GM12878 (cell line): ENCODE data around the gene MYO3A. TPM values are rescaled to one million over a fixed set of nuclear protein-coding genes. Genes with fewer than 3 reads are reported as not detected.

Experiments
- ATAC-seq: fragments of 200-7000 bp; cut with Tn5 transposase; 3 replicates; pipeline ENCODE4 v1.9.1; 2020; ENCODE audit warnings: mild to moderate bottlenecking, moderate library complexity
- Bru-seq: library from RNA; stranded (reverse); fragments of 400-500 nt; gene quantifications from one replicate; lab custom pipeline; 2021; lab: Mats Ljungman, UMichigan
- BruChase-seq, 2 experiments: library from RNA; stranded (reverse); fragments of 400-500 nt; gene quantifications; one replicate each; lab custom pipeline; 2021; lab: Mats Ljungman, UMichigan
- BruUV-seq: library from RNA; stranded (reverse); fragments of 400-500 nt; replicated peaks from 2 replicates; lab custom pipeline; 2021; lab: Mats Ljungman, UMichigan
- CTCF ChIA-PET: fragments of 300-600 bp; sonication (Branson Sonifier 250); formaldehyde crosslinking; extraction: SDS; loops from one replicate; lab custom pipeline; 2021; ENCODE audit warnings: inconsistent platforms; lab: Yijun Ruan, JAX
- POLR2A ChIA-PET: fragments of 350-600 bp; formaldehyde crosslinking; extraction: SDS; loops from one replicate; lab custom pipeline; 2021; ENCODE audit warnings: inconsistent platforms; lab: Charles Lee
- RAD21 ChIA-PET: fragments of 300-600 bp; sonication (Branson Sonifier 250); formaldehyde crosslinking; loops from one replicate; lab custom pipeline; 2023; ENCODE audit warnings: antibody characterized with exemption; ENCODE audit not compliant: unreplicated experiment; lab: Charles Lee
- SMC1A ChIA-PET: fragments of 300-600 bp; sonication (Branson Sonifier 250); formaldehyde crosslinking; loops from one replicate; lab custom pipeline; 2023; ENCODE audit not compliant: unreplicated experiment, uncharacterized antibody; lab: Charles Lee
- DNase-seq: peaks from one replicate; pipeline ENCODE4 v3.0.0-alpha.2; 2011; ENCODE audit warnings: low read depth, low spot score
- FAIRE-seq: peaks from 3 replicates; lab custom pipeline; 2011; peaks lifted over from hg19 to GRCh38; lab: Jason Lieb, UNC
- H2AFZ ChIP-seq: 2 replicates; pipeline ENCODE4 v1.6.0; 2011; ENCODE audit warnings: low read depth, low read length, control low read depth; ENCODE audit not compliant: control insufficient read depth
- H3K27ac ChIP-seq: 2 replicates; pipeline ENCODE4 v1.5.1; 2011; ENCODE audit warnings: control low read depth; ENCODE audit not compliant: control insufficient read depth, insufficient read depth
- H3K27me3 ChIP-seq, 2 experiments: replicated peaks in 1 of 2; 2 replicates each; pipeline versions ENCODE4 v1.6.0 to v1.6.1; 2011; ENCODE audit warnings: low read length in 1 of 2; ENCODE audit not compliant: control insufficient read depth in 2 of 2, insufficient read depth in 2 of 2
- H3K36me3 ChIP-seq, 2 experiments: 2 replicates each; pipeline ENCODE4 v1.5.1; 2011; ENCODE audit warnings: low read length in 1 of 2; ENCODE audit not compliant: control insufficient read depth in 2 of 2, insufficient read depth in 2 of 2
- H3K4me1 ChIP-seq: 2 replicates; pipeline ENCODE4 v1.6.1; 2011; ENCODE audit warnings: mild to moderate bottlenecking, low read length, moderate library complexity, mixed read lengths; ENCODE audit not compliant: control insufficient read depth, insufficient read depth
- H3K4me2 ChIP-seq: 2 replicates; pipeline ENCODE4 v1.6.0; 2011; ENCODE audit warnings: control low read depth; ENCODE audit not compliant: control insufficient read depth, insufficient read depth
- H3K4me3 ChIP-seq: fragments of 200-600 bp; sonication (generic); 2 replicates; pipeline ENCODE4 v1.5.1; 2016
- H3K79me2 ChIP-seq: 2 replicates; pipeline ENCODE4 v1.6.0; 2011; ENCODE audit warnings: low read length; ENCODE audit not compliant: control insufficient read depth, insufficient read depth
- H3K9ac ChIP-seq: 2 replicates; pipeline ENCODE4 v1.8.0; 2011; ENCODE audit warnings: low read length, control low read depth, mixed read lengths; ENCODE audit not compliant: control insufficient read depth, insufficient read depth
- H3K9me3 ChIP-seq: replicated peaks from 3 replicates; pipeline ENCODE4 v1.5.1; 2011; ENCODE audit warnings: mild to moderate bottlenecking, low read length; ENCODE audit not compliant: control insufficient read depth, insufficient read depth
- H4K20me1 ChIP-seq: 2 replicates; pipeline ENCODE4 v1.6.0; 2011; ENCODE audit not compliant: control insufficient read depth, insufficient read depth
- CREB1 ChIP-seq: IDR thresholded peaks from 2 replicates; pipeline ENCODE4 v1.6.1; 2012; ENCODE audit warnings: low read depth, mild to moderate bottlenecking, inconsistent platforms
- SUZ12 ChIP-seq: fragments of 200-600 bp; sonication (generic); IDR thresholded peaks from one replicate; pipeline ENCODE4 v1.6.1; 2018; ENCODE audit warnings: antibody characterized with exemption, mild to moderate bottlenecking; ENCODE audit not compliant: unreplicated experiment
- WGBS: methylation state at CpG from one replicate; pipeline ENCODE4 v1.1.6; 2016; ENCODE audit warnings: low lambda C conversion rate; ENCODE audit not compliant: insufficient replicate concordance, insufficient coverage; ENCODE audit errors: missing lambda C conversion rate; 5-methylcytosine and 5-hydroxymethylcytosine counted together
- in situ Hi-C: fragments of 300-500 bp; cut with MboI; formaldehyde crosslinking; loops from 9 replicates; pipeline ENCODE4 v1.14.3; 2018; ENCODE audit warnings: mixed read lengths
- intact Hi-C: fragments of 100-400 bp; cut with micrococcal nuclease; formaldehyde crosslinking; loops from one replicate; pipeline ENCODE4 v1.14.2; 2022; ENCODE audit not compliant: unreplicated experiment
- long read RNA-seq, 2 experiments: library from polyadenylated mRNA; unstranded; transcript quantifications; one replicate each; pipeline ENCODE4 v2.0.0, GENCODE V29; 2019 to 2020
- polyA minus RNA-seq, 3 experiments: library from RNA; depleted of rRNA, polyadenylated mRNA; stranded (reverse); fragments of >200 nt; gene quantifications; 2 replicates each; pipeline ENCODE4 v1.2.3, GENCODE V29; 2011
- polyA plus RNA-seq, 11 experiments: library from polyadenylated mRNA; depleted of rRNA in 4 of 11; unstranded in 6 of 11; stranded (reverse) in 5 of 11; fragments of >200 nt; fragmentation: Nextera tagmentation in 4 of 11; fragmentation: Illumina TruSeq in 1 of 11; extraction: Ambion mirVana in 4 of 11; extraction: Trizol in 1 of 11; gene quantifications; 1 replicate in 1 of 11; 2 replicates in 10 of 11; pipeline versions ENCODE4 v1.2.1 to v1.2.3, GENCODE V29; 2011 to 2016; ENCODE audit warnings: inconsistent platforms in 2 of 11, missing spikeins in 2 of 11, low read depth in 1 of 11
- total RNA-seq, 4 experiments: library from RNA; depleted of rRNA in 3 of 4; stranded (reverse); fragments of >200 nt in 3 of 4; fragmentation: Illumina TruSeq in 1 of 4; extraction: Trizol in 1 of 4; gene quantifications; 2 replicates each; pipeline versions ENCODE4 v1.2.1 to v1.2.3, GENCODE V29; 2013 to 2021

The MYO3A gene
- not detected in 2 replicates for total RNA-seq (2013; cell fraction: nucleolus; rRNA removed)
- total RNA-seq (2014; rRNA removed) (not detected in 2 replicates), total RNA-seq (2014; rRNA removed; fragmentation: Illumina TruSeq; extraction: Trizol) (not detected in 2 replicates), total RNA-seq (2021) (not detected in 2 replicates), polyA plus RNA-seq (2011; rRNA removed) (not detected in 2 replicates), polyA plus RNA-seq (2014; fragmentation: Illumina TruSeq; extraction: Trizol) (not detected in 2 replicates), polyA plus RNA-seq (2014; fragmentation: Nextera tagmentation; extraction: Ambion mirVana) (not detected), polyA plus RNA-seq (2014; rRNA removed) (not detected in 2 replicates), polyA plus RNA-seq (2016; fragmentation: Nextera tagmentation; extraction: Ambion mirVana) (not detected), polyA minus RNA-seq (2011; rRNA and poly(A)+ RNA removed) (not detected in 2 replicates), Bru-seq, nascent RNA (percentile 0 among the genes with signal in this experiment), BruChase-seq, experiment 1, labeled RNA remaining after a 6-hour chase (percentile 1 among the genes with signal in this experiment), BruChase-seq, experiment 2, labeled RNA remaining after a 2-hour chase (percentile 0 among the genes with signal in this experiment)
- not detected for polyA plus RNA-seq (2011; ENCODE audit: low read depth)
- not detected in 2 replicates for polyA plus RNA-seq (2011; cell fraction: cytosol; rRNA removed)
- not detected in 2 replicates for polyA plus RNA-seq (2011; cell fraction: nucleus; rRNA removed)
- polyA plus RNA-seq (2012) = not detected in 2 replicates
- polyA minus RNA-seq (2011; cell fraction: cytosol; rRNA and poly(A)+ RNA removed) = not detected in 2 replicates
- not detected in 2 replicates for polyA minus RNA-seq (2011; cell fraction: nucleus; rRNA and poly(A)+ RNA removed)
- long read RNA-seq, experiment 1 = 0 reads
- long read RNA-seq, experiment 2, partial matches to known transcripts = 0 of 2 reads
- long read RNA-seq, experiment 2, other reads (novel, unspliced or antisense) = 2 of 2 reads

DNA sequence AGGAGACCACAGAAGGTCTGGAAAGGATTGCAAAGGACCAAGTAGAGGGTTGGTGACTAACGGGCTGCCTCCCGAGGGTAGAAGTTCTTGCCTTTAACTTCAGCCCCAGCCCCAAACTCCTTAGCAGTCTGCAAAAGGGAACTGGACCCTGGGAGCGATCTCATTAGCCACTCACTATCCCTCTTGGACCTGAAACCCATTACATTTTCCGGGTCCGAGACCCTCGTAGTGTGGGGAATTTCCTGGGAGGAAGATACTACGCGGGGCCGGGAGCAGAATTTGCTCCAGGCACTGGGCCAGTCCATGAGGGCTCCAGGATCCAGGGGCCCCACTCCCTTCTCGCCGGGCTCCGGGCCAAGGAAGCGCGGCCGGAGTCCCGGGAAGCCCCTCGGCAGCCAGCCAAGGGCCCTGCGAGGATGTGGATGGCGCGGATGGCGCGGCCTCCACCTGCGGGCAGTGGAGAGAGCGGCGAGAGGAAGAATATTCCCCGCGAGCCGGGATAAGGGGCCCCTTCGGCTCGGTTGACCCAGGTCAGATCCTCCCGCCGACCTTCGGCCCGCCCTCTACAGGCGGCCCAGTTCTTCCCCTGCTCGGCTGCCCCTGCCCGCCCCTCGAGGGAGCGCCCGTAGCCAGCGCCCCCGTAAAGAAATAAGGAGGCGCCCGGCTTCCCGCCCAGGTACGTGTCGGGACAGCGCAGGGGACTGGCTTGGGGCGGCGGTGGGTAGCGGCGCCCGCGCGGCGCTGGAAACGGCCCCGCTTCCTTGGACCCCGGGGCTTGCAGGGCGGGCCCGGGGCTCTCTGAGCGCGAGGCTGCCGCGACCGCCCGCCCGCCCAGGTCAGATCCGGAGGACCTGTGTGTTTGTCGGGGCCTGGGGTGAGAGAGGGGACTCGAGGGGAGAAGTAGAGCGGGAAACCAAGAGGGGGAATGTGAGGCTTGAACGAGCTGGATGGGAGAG is at the start of gene MYO3A:
Gene MYO3A, plus strand, starts transcription at position 577 of the 956 bp plus-strand sequence. CDS start 17,882 bp downstream, outside the sequence.
- no TSS peak for BruUV-seq
- no peaks in the 10 kb centered on the region for H4K20me1 ChIP-seq
- intact Hi-C loops (no loop called here), in situ Hi-C loops (no loop called here)
- CTCF ChIA-PET = no interaction called here
- no peak within 1 kb of the TSS; the same call in 1 of the 2 replicates for H2AFZ ChIP-seq
- H3K9ac ChIP-seq = no peak within 1 kb of the TSS
- H3K27ac ChIP-seq = no peak within 1 kb of the TSS
- DNase-seq = no peak
- H3K4me1 ChIP-seq = no peaks in the 10 kb centered on the region
- FAIRE-seq = no peak
- RAD21 ChIA-PET = no interaction called here
- POLR2A ChIA-PET = no interaction called here
- H3K36me3 ChIP-seq = no peaks in the 10 kb centered on the region
- SMC1A ChIA-PET = no interaction called here
- H3K4me3 ChIP-seq = no peak within 1 kb of the TSS
- TF ChIP-seq SUZ12 = peak; percentile 54
- no peak for TF ChIP-seq CREB1
- no peak within 1 kb of the TSS for H3K4me2 ChIP-seq
- 61% methylated on average over 38 of the region's 73 CpGs for WGBS
- H3K27me3 ChIP-seq = peaks cover 0 to 5% of the 10 kb centered on the region in 2 experiments; a peak in 3 of 4 replicates
- H3K79me2 ChIP-seq = no peaks in the 10 kb centered on the region
- no peak for ATAC-seq
- H3K9me3 ChIP-seq = no peaks in the 10 kb centered on the region
